ENCODE measurements around the gene ATXN7L3. TPM values are rescaled to one million over a fixed set of nuclear protein-coding genes. Genes with fewer than 3 reads are reported as not detected.

The ATXN7L3 gene
- total RNA-seq, 1 donor from 2014 or later = 37.8 TPM

GRCh38 chr17:44219108-44219615 is 19.5 kb upstream of the ATXN7L3 start:
- DNase-seq (ENCODE audit: low spot score) = no peak
- intact Hi-C loops (cut with DNase I) = loop anchor here (10.0 kb wide), 1 partner anchor 286 kb away; the partner anchor contains the start of gene GPATCH8

GRCh38 chr17:44218344-44219107 is 18.8 kb upstream of the ATXN7L3 start:
- DNase-seq (ENCODE audit: low spot score) = peak; percentile 94
- intact Hi-C loops (cut with DNase I) = loop anchor here (1.0 to 10.0 kb wide), 3 partner anchors 18 to 286 kb away; partner anchors contain the start of gene GPATCH8

GRCh38 chr17:44217738-44218343 is 18.2 kb upstream of the ATXN7L3 start:
- intact Hi-C loops (cut with DNase I) = loop anchor here (1.0 to 10.0 kb wide), 3 partner anchors 18 to 287 kb away; partner anchors contain the start of gene GPATCH8
- no peak for DNase-seq (ENCODE audit: low spot score)

- DNase-seq (ENCODE audit: low spot score) = no peak
- intact Hi-C loops (cut with DNase I) = loop anchor here (10.0 kb wide), 1 partner anchor 288 kb away; the partner anchor contains the start of gene GPATCH8
Observed at GRCh38 chr17:44216694-44217093, 17.0 kb upstream of the ATXN7L3 start.

GRCh38 chr17:44216173-44216572 is 16.5 kb upstream of the ATXN7L3 start:
- intact Hi-C loops (cut with DNase I) = loop anchor here (10.0 kb wide), 1 partner anchor 289 kb away; the partner anchor contains the start of gene GPATCH8
- no peak for DNase-seq (ENCODE audit: low spot score)

- intact Hi-C loops (cut with DNase I) = loop anchor here (5.0 to 10.0 kb wide), 2 partner anchors 132 to 290 kb away; partner anchors contain the start of genes GPATCH8 and GRN
- DNase-seq (ENCODE audit: low spot score) = no peak
Observed at GRCh38 chr17:44214896-44215295, 15.2 kb upstream of the ATXN7L3 start.

GRCh38 chr17:44214230-44214494 is 14.5 kb upstream of the ATXN7L3 start:
- DNase-seq (ENCODE audit: low spot score) = no peak
- intact Hi-C loops (cut with DNase I) = loop anchor here (5.0 to 10.0 kb wide), 2 partner anchors 133 to 291 kb away; partner anchors contain the start of genes GPATCH8 and GRN

GRCh38 chr17:44213403-44214229 is 13.9 kb upstream of the ATXN7L3 start:
- intact Hi-C loops (cut with DNase I) = loop anchor here (5.0 to 10.0 kb wide), 2 partner anchors 134 to 291 kb away; partner anchors contain the start of genes GPATCH8 and GRN
- no peak for DNase-seq (ENCODE audit: low spot score)

- intact Hi-C loops (cut with DNase I) = loop anchor here (5.0 to 10.0 kb wide), 2 partner anchors 135 to 292 kb away; partner anchors contain the start of genes GPATCH8 and GRN
- no peak for DNase-seq (ENCODE audit: low spot score)
Observed at GRCh38 chr17:44212507-44213402, 13.1 kb upstream of the ATXN7L3 start.

- DNase-seq (ENCODE audit: low spot score) = no peak
- intact Hi-C loops (cut with DNase I) = loop anchor here (2.0 to 10.0 kb wide), 3 partner anchors 119 to 293 kb away; partner anchors contain the start of genes GPATCH8 and GRN
Observed at GRCh38 chr17:44211281-44212265, 11.9 kb upstream of the ATXN7L3 start.

- intact Hi-C loops (cut with DNase I) = loop anchor here (2.0 to 10.0 kb wide), 3 partner anchors 120 to 294 kb away; partner anchors contain the start of genes GPATCH8 and GRN
- DNase-seq (ENCODE audit: low spot score) = peak; percentile 96
Observed at GRCh38 chr17:44210342-44211192, 10.9 kb upstream of the ATXN7L3 start.

- intact Hi-C loops (cut with DNase I) = loop anchor here (2.0 to 10.0 kb wide), 3 partner anchors 121 to 295 kb away; partner anchors contain the start of genes GPATCH8 and GRN
- no peak for DNase-seq (ENCODE audit: low spot score)
Observed at GRCh38 chr17:44209786-44210341, 10.2 kb upstream of the ATXN7L3 start.

GRCh38 chr17:44207743-44208142 is 8.1 kb upstream of the ATXN7L3 start:
- no peak for DNase-seq (ENCODE audit: low spot score)
- intact Hi-C loops (cut with DNase I) = no loop called here

GRCh38 chr17:44207319-44207718 is 7.6 kb upstream of the ATXN7L3 start:
- no peak for DNase-seq (ENCODE audit: low spot score)
- intact Hi-C loops (cut with DNase I) = no loop called here

- intact Hi-C loops (cut with DNase I) = no loop called here
Observed at GRCh38 chr17:44206825-44207155, 7.1 kb upstream of the ATXN7L3 start.

More at GRCh38 chr17:44206825-44207155, 7.1 kb upstream of the ATXN7L3 start:
- DNase-seq (ENCODE audit: low spot score) = no peak
